Natural killer cell (primary cell): ENCODE measurements around the gene CHST15. TPM values are rescaled to one million over a fixed set of nuclear protein-coding genes. Genes with fewer than 3 reads are reported as not detected.
"Not testable (repeated sequence)": the region's sequence is repeated elsewhere in the genome, so short reads cannot be mapped to it uniquely, and the experiment has no call there.

Experiments
- ATAC-seq, 3 donors: fragments of 150-1000 bp in 2 of 3; fragments of 200-7000 bp in 1 of 3; cut with Tn5 transposase; 1 replicate in 1 of 3; 2 replicates in 2 of 3; pipeline ENCODE4 v1.10.0; 2021; ENCODE audit warnings: mild to moderate bottlenecking in 2 of 3, moderate library complexity in 2 of 3
- DNase-seq, 2 donors: peaks; one replicate each; pipeline versions ENCODE4 v3.0.0 to v3.0.0-alpha.2; 2013 to 2021; ENCODE audit warnings: mixed read lengths in 1 of 2
- H3K27ac ChIP-seq: one replicate; pipeline ENCODE4 v1.5.1; 2013; ENCODE audit warnings: mild to moderate bottlenecking, low read length
- H3K27me3 ChIP-seq: one replicate; pipeline ENCODE4 v1.6.1; 2013; ENCODE audit warnings: low read length; ENCODE audit not compliant: control insufficient read depth, insufficient read depth
- H3K36me3 ChIP-seq: one replicate; pipeline ENCODE4 v1.6.1; 2013; ENCODE audit warnings: low read length; ENCODE audit not compliant: control insufficient read depth, insufficient read depth
- H3K4me1 ChIP-seq: one replicate; pipeline ENCODE4 v1.6.1; 2013; ENCODE audit warnings: low read length; ENCODE audit not compliant: control insufficient read depth, insufficient read depth
- H3K4me3 ChIP-seq: one replicate; pipeline ENCODE4 v1.5.1; 2013; ENCODE audit warnings: low read length
- H3K9me3 ChIP-seq: one replicate; pipeline ENCODE4 v1.6.1; 2013; ENCODE audit warnings: low read length; ENCODE audit not compliant: control insufficient read depth, insufficient read depth
- H3K27ac Mint-ChIP-seq, 2 donors: one replicate each; pipeline ENCODE4 v1.8.0; 2022; ENCODE audit warnings: mild to moderate bottlenecking in 2 of 2, mixed read lengths in 2 of 2, moderate library complexity in 1 of 2
- H3K27me3 Mint-ChIP-seq, 2 donors: one replicate each; pipeline ENCODE4 v1.8.0; 2022; ENCODE audit warnings: low read depth in 2 of 2, mixed read lengths in 2 of 2
- H3K36me3 Mint-ChIP-seq: one replicate; pipeline ENCODE4 v1.8.0; 2022; ENCODE audit warnings: mixed read lengths
- H3K4me1 Mint-ChIP-seq, 2 donors: one replicate each; pipeline ENCODE4 v1.8.0; 2022; ENCODE audit warnings: mixed read lengths in 2 of 2
- H3K4me3 Mint-ChIP-seq: one replicate; pipeline ENCODE4 v1.8.0; 2022; ENCODE audit warnings: mild to moderate bottlenecking, moderate library complexity, mixed read lengths
- H3K9me3 Mint-ChIP-seq, 2 donors: one replicate each; pipeline ENCODE4 v1.8.0; 2022; ENCODE audit warnings: mixed read lengths in 2 of 2
- WGBS: methylation state at CpG from one replicate; pipeline ENCODE4 v1.1.7; 2013; ENCODE audit warnings: missing lambda C conversion rate; ENCODE audit not compliant: insufficient coverage; 5-methylcytosine and 5-hydroxymethylcytosine counted together
- intact Hi-C: fragments of 100-400 bp; cut with micrococcal nuclease; formaldehyde crosslinking; loops from one replicate; pipeline ENCODE4 v1.14.2; 2022
- total RNA-seq, 4 donors: library from RNA; stranded (reverse); fragments of 120-200 nt in 1 of 4; gene quantifications; one replicate each; pipeline versions ENCODE4 v1.2.3 to v1.2.4, GENCODE V29; 2013 to 2022
- TF ChIP-seq, protein P1 (sequence below): fragments of 200-600 bp; IDR thresholded peaks from one replicate; pipeline ENCODE4 v1.8.0; 2022; ENCODE audit warnings: antibody characterized with exemption

The CHST15 gene
- total RNA-seq, 3 donors from 2014 or later (not counting 1 experiment from before 2014, with no cell fraction given) = 1.9 to 11.9 (median 8.7) TPM

DNA sequence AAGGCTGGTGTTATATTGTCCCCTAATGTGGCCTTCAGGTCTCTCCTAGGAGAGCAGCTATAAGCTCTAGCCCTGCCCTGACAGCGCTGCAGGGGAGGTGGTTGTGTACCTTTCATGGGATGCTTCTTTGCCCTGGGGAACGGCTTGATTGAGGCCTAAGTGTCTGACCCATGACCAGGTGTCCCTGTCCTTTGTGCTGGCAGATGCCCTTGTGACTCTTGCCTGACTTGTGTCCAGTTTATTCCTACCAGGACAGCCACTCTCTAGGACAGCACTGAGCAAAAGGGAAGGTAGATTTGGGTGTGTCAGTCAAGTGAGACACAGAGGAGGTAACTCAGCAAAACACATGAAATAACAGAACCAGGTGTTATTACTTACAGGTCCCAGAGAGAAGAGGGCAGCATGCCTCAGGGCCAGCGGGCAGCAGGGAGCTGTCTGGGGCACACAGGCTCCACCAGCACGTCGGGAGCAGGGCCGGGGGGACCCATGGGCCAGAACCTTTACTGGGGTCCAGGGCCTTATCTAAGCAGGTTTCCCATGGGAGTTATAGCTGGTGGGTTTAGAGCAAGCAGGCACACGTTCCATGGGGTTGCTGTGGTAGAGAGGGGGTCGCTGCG, 10.7 kb upstream of the CHST15 start:
- TF ChIP-seq, protein P1, sequence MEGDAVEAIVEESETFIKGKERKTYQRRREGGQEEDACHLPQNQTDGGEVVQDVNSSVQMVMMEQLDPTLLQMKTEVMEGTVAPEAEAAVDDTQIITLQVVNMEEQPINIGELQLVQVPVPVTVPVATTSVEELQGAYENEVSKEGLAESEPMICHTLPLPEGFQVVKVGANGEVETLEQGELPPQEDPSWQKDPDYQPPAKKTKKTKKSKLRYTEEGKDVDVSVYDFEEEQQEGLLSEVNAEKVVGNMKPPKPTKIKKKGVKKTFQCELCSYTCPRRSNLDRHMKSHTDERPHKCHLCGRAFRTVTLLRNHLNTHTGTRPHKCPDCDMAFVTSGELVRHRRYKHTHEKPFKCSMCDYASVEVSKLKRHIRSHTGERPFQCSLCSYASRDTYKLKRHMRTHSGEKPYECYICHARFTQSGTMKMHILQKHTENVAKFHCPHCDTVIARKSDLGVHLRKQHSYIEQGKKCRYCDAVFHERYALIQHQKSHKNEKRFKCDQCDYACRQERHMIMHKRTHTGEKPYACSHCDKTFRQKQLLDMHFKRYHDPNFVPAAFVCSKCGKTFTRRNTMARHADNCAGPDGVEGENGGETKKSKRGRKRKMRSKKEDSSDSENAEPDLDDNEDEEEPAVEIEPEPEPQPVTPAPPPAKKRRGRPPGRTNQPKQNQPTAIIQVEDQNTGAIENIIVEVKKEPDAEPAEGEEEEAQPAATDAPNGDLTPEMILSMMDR = no peak
- Mint-ChIP-seq H3K27ac (no peak overlapping the region), H3K4me1 (no peaks in the 10 kb centered on the region), H3K27me3 (peaks cover 10 to 17% of the 10 kb centered on the region in 2 donors), H3K4me3 (no peak overlapping the region), H3K36me3 (no peaks in the 10 kb centered on the region), H3K9me3 (no peaks in the 10 kb centered on the region)
- 87% methylated on average over 9 of the region's 9 CpGs for WGBS
- ATAC-seq (no peak), DNase-seq (no peak)
- no peaks in the 10 kb centered on the region for H3K27me3 ChIP-seq
- no peaks in the 10 kb centered on the region for H3K36me3 ChIP-seq
- H3K4me3 ChIP-seq = no peak overlapping the region
- H3K27ac ChIP-seq = no peak overlapping the region
- peaks cover 17% of the 10 kb centered on the region for H3K4me1 ChIP-seq
- H3K9me3 ChIP-seq = no peaks in the 10 kb centered on the region
- intact Hi-C loops = no loop called here

DNA sequence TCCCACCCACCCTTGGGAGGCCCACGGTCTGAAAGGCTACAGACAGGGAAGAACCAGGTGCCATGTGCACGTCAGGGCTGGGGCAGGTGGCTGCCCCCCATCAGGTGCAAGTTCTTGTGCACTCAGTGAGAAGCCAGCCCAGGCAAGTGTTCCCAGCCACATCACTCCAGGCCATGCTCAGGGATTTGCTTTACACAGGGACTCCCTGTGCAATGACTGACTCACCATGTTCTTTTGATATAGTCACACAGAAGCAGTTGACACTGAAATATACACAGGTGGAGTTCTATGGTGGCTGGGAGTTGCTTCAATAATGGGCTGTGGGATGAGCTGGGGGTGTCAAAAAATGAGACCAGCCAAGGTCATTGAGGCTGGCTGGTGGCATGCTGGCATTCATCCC, 8.0 kb upstream of the CHST15 start:
- TF ChIP-seq, protein P1 = no peak
- no peak overlapping the region for H3K27ac Mint-ChIP-seq
- Histone ChIP-seq H3K27me3 (peaks cover 1% of the 10 kb centered on the region), H3K4me3 (no peak overlapping the region), H3K36me3 (no peaks in the 10 kb centered on the region), H3K27ac (no peak overlapping the region), H3K9me3 (no peaks in the 10 kb centered on the region), H3K4me1 (peaks cover 13% of the 10 kb centered on the region)
- ATAC-seq (no peak), DNase-seq (no peak)
- H3K4me1 Mint-ChIP-seq = no peaks in the 10 kb centered on the region
- peaks cover 13 to 23% of the 10 kb centered on the region in 2 donors for H3K27me3 Mint-ChIP-seq
- H3K4me3 Mint-ChIP-seq = no peak overlapping the region
- WGBS = 83% methylated on average over 2 of the region's 2 CpGs
- H3K9me3 Mint-ChIP-seq = no peaks in the 10 kb centered on the region
- H3K36me3 Mint-ChIP-seq = no peaks in the 10 kb centered on the region
- intact Hi-C loops = no loop called here

DNA sequence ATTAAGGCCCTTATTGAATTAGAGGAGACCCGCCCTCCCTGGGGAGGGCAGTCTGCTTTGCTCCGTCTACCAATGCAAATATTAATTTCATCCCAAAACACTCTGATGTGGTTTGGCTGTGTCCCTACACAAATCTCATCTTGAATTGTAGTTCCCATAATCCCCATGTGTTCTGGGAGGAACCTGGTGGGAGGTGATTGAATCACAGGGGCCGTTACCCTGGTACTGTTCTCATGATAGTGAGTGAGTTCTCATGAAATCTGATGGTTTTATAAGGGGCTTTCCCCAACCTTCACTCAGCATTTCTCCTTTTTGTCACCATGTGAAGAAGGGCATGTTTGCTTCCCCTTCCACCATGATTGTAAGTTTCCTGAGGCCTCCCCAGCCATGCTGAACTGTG, 7.3 kb upstream of the CHST15 start:
- H3K27ac Mint-ChIP-seq, H3K9me3 ChIP-seq, H3K9me3 Mint-ChIP-seq, H3K4me3 ChIP-seq, H3K27ac ChIP-seq, intact Hi-C loops, H3K36me3 Mint-ChIP-seq, H3K36me3 ChIP-seq, DNase-seq, H3K27me3 ChIP-seq, ATAC-seq, H3K4me3 Mint-ChIP-seq, H3K4me1 Mint-ChIP-seq: not testable (repeated sequence)
- peaks cover 18 to 22% of the 10 kb centered on the region in 2 donors for H3K27me3 Mint-ChIP-seq
- H3K4me1 ChIP-seq = peaks cover 10% of the 10 kb centered on the region
- 82% methylated on average over 2 of the region's 3 CpGs for WGBS

GRCh38 chr10:124100124-124100523, 6.7 kb upstream of the CHST15 start:
- intact Hi-C loops = no loop called here
- H3K4me1 Mint-ChIP-seq = no peaks in the 10 kb centered on the region
- no peak for DNase-seq
- TF ChIP-seq, protein P1 = no peak
- H3K36me3 ChIP-seq = no peaks in the 10 kb centered on the region
- H3K9me3 Mint-ChIP-seq = no peaks in the 10 kb centered on the region
- no peaks in the 10 kb centered on the region for H3K36me3 Mint-ChIP-seq
- WGBS = 80% methylated on average over 5 of the region's 5 CpGs
- H3K27me3 ChIP-seq = peaks cover 3% of the 10 kb centered on the region
- H3K4me3 ChIP-seq = no peak overlapping the region
- no peak for ATAC-seq
- H3K4me1 ChIP-seq = peaks cover 10% of the 10 kb centered on the region
- H3K27me3 Mint-ChIP-seq = peaks cover 18 to 27% of the 10 kb centered on the region in 2 donors
- no peak overlapping the region for H3K27ac ChIP-seq
- no peak overlapping the region for H3K27ac Mint-ChIP-seq
- no peak overlapping the region for H3K4me3 Mint-ChIP-seq
- no peaks in the 10 kb centered on the region for H3K9me3 ChIP-seq
